ENCODE data around the gene SFTA2. TPM values are rescaled to one million over a fixed set of nuclear protein-coding genes. Genes with fewer than 3 reads are reported as not detected.

Gene SFTA2
- total and polyA plus RNA-seq, 9 of the 15 experiments (the other 6 are each of a cell fraction or from before 2014, with no cell fraction given): not detected

- peak; percentile 93 for TF ChIP-seq ZBTB26 (CRISPR knock-in tag; IDR thresholded peaks at IDR 0.05)
- no peak for TF ChIP-seq EZH2 (IDR thresholded peaks at IDR 0.05; ENCODE audit: borderline replicate concordance, low read depth, low read length)
- no peak for TF ChIP-seq SAP30 (IDR thresholded peaks at IDR 0.05; ENCODE audit: borderline replicate concordance, insufficient read depth, low read depth, low read length, poor library complexity, severe bottlenecking)
- no peak for TF ChIP-seq CHD2 (IDR thresholded peaks at IDR 0.05; ENCODE audit: low read depth, low read length)
- no peak for TF ChIP-seq SRSF3 (IDR thresholded peaks at IDR 0.05; ENCODE audit: insufficient read depth, low read length)
- TF ChIP-seq BCLAF1 (IDR thresholded peaks at IDR 0.05; ENCODE audit: borderline replicate concordance in 1 of 2, control insufficient read depth in 1 of 2, low read depth in 2 of 2, low read length in 1 of 2): peak in 1 of 2 experiments; percentile 97; a peak in 2 of 4 replicates
- 0 out of 2 replicates have a peak, but pooled peaks have one; percentile 23 for TF ChIP-seq EHMT2 (IDR thresholded peaks at IDR 0.05)
- TF ChIP-seq ZNF395 (CRISPR knock-in tag; IDR thresholded peaks at IDR 0.05): peak; percentile 98
- TF ChIP-seq RFX1 (IDR thresholded peaks at IDR 0.05): no peak
- TF ChIP-seq SMARCB1 (IDR thresholded peaks at IDR 0.05; ENCODE audit: insufficient read length, low read depth): no peak
- TF ChIP-seq CBX8 (IDR thresholded peaks at IDR 0.05; ENCODE audit: borderline replicate concordance, extremely low read depth, low read depth, low read length, poor library complexity, severe bottlenecking): no peak
- TF ChIP-seq ZNF232 (CRISPR knock-in tag; IDR thresholded peaks at IDR 0.05): no peak
These were observed 24.0 kb downstream of the SFTA2 start, which contains the start of gene GTF2H4 (continued) for GRCh38 chr6:30907758-30908591.

Measured in K562 (cell line).